Astrocyte of the cerebellum (primary cell): ENCODE measurements around the gene KCNMA1.

Experiments used
- DNase-seq: peaks from one replicate; pipeline ENCODE4 v3.0.0-alpha.2; 2011; ENCODE audit warnings: low read depth
- H3K4me3 ChIP-seq: 2 replicates; pipeline ENCODE4 v1.5.1; 2011; ENCODE audit warnings: mild to moderate bottlenecking, low read depth, low read length, moderate library complexity
- CTCF ChIP-seq: IDR thresholded peaks from 2 replicates; pipeline ENCODE4 v1.5.1; 2012; ENCODE audit warnings: low read length, low read depth, moderate library complexity, mild to moderate bottlenecking; ENCODE audit errors: missing control alignments
- in situ Hi-C: cut with HindIII; loops from 2 replicates; pipeline ENCODE4 v1.10.0; 2017; ENCODE audit warnings: low sequenced_read_pairs

The KCNMA1 gene

GRCh38 chr10:77377034-77377433 lies 260.6 kb downstream of the KCNMA1 start:
- no peak for DNase-seq
- TF ChIP-seq CTCF: no peak
- no peak overlapping the region for H3K4me3 ChIP-seq
- in situ Hi-C loops: no loop called here

DNA sequence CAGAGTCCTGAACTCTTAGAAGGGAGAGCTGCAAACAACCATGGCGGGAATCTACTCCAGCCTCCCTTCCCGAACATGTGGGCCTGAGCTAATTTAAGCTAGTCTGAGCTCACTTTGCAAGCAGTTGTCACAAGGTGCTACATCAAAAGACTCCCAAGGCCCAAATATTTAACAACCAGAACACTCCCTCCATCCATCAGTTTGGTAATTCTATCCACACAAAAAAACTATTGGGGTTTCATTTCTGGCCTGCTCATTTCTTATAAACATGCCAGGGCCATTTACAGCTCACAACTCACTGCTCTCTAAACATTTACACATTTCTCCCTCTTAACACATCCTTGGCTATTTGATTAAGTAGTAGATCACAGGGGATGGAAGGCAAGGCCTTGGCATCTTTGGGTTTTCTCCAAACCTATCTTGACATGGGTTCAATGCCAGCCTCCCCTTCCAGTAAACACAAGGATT lies 263.4 kb downstream of the KCNMA1 start:
- no peak overlapping the region for H3K4me3 ChIP-seq
- in situ Hi-C loops: no loop called here
- no peak for DNase-seq
- TF ChIP-seq CTCF: no peak

DNA sequence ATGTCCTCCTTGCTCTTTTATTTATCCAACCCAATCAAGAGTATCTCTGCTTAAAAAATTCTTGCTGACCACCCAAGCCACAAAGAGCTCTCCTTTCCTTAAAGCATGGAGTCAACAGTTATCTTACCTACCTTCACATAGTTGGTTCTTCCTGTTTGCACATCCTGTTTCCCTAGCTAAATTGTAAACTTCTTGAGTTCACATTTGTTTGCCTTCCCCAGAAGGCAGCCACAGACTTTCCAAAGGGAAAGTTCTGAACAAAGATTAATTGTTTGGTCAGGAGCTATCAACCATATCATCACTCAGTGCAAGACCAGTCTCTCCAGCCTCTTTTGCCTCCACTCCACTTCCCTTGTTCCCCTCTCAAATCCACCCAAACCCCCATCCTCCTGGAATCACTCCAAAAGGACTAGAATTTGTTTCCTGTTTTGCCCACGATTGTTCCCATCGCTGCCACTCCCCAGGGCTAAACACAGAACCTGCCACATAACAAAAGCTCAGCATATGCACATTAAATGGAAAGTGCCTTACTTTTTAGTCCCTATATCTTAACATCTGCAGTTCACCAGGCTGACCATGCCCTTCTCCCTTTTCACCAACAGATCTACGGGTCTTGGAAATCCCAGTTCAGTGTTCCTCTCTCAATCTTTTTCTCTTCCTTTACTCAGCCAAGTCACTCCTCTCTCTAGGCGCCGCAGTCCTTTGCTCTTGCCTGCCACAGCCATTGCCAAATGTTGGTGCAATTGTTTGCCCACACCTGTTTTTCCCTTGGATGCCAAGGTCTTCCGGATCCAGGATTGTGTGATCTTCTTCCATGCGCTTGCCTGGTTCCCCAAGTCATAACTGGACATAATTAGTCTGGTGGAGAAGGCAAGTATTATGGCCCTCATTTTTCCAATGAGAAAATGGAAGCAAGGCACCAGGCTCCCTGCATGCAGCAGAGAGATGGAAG lies 265.5 kb downstream of the KCNMA1 start:
- in situ Hi-C loops: no loop called here
- no peak for TF ChIP-seq CTCF
- H3K4me3 ChIP-seq: no peak overlapping the region
- no peak for DNase-seq

- in situ Hi-C loops: no loop called here
- TF ChIP-seq CTCF: no peak
- no peak for DNase-seq
- no peak overlapping the region for H3K4me3 ChIP-seq
Measured at GRCh38 chr10:77371421-77371820, 266.2 kb downstream of the KCNMA1 start.

DNA sequence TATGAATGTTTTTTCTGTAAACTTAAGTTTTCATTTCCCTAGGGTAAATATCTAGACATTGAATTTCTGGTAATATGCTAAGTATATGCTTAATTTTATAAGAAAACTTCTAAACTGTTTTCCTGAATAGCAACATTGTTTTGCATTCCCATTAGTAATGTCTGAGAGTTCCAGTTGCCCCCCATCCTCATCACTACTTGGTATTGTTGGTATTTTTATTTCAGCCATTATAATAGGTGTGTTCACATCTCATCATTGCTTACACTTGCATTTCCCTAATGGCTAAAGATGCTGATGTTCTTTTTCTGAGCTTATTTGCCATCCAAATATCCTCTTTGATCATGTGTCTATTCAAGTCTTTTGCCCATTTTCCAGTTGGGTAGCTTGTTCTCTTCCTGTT lies 269.6 kb downstream of the KCNMA1 start:
- no peak overlapping the region for H3K4me3 ChIP-seq
- in situ Hi-C loops: no loop called here
- no peak for DNase-seq
- TF ChIP-seq CTCF: no peak

DNA sequence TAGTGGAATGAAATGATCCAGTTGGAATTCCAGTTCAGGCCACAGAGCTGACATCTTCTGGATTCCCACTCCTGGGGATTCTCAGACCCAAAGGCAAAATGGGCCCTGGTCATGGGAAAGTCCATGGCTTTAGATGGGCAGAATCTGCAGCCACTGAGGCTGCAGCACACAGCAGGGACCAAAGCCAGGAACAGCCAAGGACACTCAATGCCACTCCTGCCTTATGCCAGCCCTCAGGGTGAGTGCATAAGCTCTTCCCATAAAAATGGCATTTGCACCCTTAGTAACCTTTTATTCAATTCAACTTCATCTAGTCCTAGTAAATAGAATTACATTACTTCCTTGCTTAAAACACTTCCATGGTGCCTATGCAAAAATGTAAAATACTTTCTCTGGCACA lies 274.4 kb downstream of the KCNMA1 start:
- no peak overlapping the region for H3K4me3 ChIP-seq
- in situ Hi-C loops: no loop called here
- no peak for DNase-seq
- TF ChIP-seq CTCF: no peak
